WERI-Rb-1 (cell line): Measurements from ENCODE around the gene DCP2.

Experiments
- DNase-seq: peaks from one replicate; pipeline ENCODE4 v3.0.0-alpha.2; 2020
- H3K27ac ChIP-seq: fragments of 250-450 bp; sonication (Bioruptor Pico); 2 replicates; pipeline ENCODE4 v1.5.1; 2020; ENCODE audit warnings: mild to moderate bottlenecking, moderate library complexity
- H3K27me3 ChIP-seq: fragments of 250-450 bp; sonication (Bioruptor Pico); 2 replicates; pipeline ENCODE4 v1.5.1; 2021; ENCODE audit warnings: mild to moderate bottlenecking, low read depth, moderate library complexity; ENCODE audit not compliant: insufficient read depth, severe bottlenecking
- H3K36me3 ChIP-seq: fragments of 250-450 bp; sonication (Bioruptor Pico); 2 replicates; pipeline ENCODE4 v1.5.1; 2020; ENCODE audit warnings: mild to moderate bottlenecking, moderate library complexity
- H3K4me3 ChIP-seq: 2 replicates; pipeline ENCODE4 v1.5.1; 2011; ENCODE audit warnings: low read depth, mild to moderate bottlenecking, control low read depth, low read length
- H3K9me3 ChIP-seq: fragments of 250-450 bp; sonication (Bioruptor Pico); 2 replicates; pipeline ENCODE4 v1.5.1; 2021; ENCODE audit warnings: mild to moderate bottlenecking, moderate library complexity; ENCODE audit not compliant: severe bottlenecking
- TF ChIP-seq, protein P1 (sequence below): IDR thresholded peaks from 2 replicates; pipeline ENCODE4 v1.5.1; 2011; ENCODE audit warnings: low read depth, mild to moderate bottlenecking, control low read depth, inconsistent platforms, low read length

DCP2 gene

GRCh38 chr5:112933651-112934365 lies 42.8 kb upstream of the DCP2 start:
- no peak for DNase-seq
- Histone ChIP-seq H3K9me3 (no peaks in the 10 kb centered on the region), H3K27me3 (no peaks in the 10 kb centered on the region), H3K36me3 (no peaks in the 10 kb centered on the region), H3K4me3 (no peak overlapping the region), H3K27ac (no peak overlapping the region)
- TF ChIP-seq, protein P1, sequence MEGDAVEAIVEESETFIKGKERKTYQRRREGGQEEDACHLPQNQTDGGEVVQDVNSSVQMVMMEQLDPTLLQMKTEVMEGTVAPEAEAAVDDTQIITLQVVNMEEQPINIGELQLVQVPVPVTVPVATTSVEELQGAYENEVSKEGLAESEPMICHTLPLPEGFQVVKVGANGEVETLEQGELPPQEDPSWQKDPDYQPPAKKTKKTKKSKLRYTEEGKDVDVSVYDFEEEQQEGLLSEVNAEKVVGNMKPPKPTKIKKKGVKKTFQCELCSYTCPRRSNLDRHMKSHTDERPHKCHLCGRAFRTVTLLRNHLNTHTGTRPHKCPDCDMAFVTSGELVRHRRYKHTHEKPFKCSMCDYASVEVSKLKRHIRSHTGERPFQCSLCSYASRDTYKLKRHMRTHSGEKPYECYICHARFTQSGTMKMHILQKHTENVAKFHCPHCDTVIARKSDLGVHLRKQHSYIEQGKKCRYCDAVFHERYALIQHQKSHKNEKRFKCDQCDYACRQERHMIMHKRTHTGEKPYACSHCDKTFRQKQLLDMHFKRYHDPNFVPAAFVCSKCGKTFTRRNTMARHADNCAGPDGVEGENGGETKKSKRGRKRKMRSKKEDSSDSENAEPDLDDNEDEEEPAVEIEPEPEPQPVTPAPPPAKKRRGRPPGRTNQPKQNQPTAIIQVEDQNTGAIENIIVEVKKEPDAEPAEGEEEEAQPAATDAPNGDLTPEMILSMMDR = no peak

DNA sequence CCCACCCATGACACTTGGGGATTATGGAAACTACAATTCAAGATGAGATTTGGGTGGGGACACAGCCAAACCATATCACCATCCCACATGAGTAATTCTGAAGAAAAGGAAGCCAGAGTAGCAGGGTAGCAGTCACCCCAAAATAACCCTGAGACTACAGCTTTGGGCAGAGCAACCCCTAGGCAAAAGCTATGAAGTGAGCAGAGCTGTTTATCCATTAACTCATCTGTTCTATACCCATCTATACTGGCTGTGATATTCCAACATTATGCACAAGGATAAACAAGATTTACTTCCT lies 42.3 kb upstream of the DCP2 start:
- Histone ChIP-seq H3K27ac (no peak overlapping the region), H3K9me3 (no peaks in the 10 kb centered on the region), H3K36me3 (no peaks in the 10 kb centered on the region), H3K4me3 (no peak overlapping the region), H3K27me3 (no peaks in the 10 kb centered on the region)
- TF ChIP-seq, protein P1 = no peak
- DNase-seq = no peak

GRCh38 chr5:112935675-112936074 lies 40.9 kb upstream of the DCP2 start:
- H3K27me3 ChIP-seq = no peaks in the 10 kb centered on the region
- H3K4me3 ChIP-seq = no peak overlapping the region
- TF ChIP-seq, protein P1 = no peak
- H3K9me3 ChIP-seq = no peaks in the 10 kb centered on the region
- DNase-seq = no peak
- no peak overlapping the region for H3K27ac ChIP-seq
- no peaks in the 10 kb centered on the region for H3K36me3 ChIP-seq

GRCh38 chr5:112938286-112938685 lies 38.3 kb upstream of the DCP2 start:
- TF ChIP-seq, protein P1 = no peak
- Histone ChIP-seq H3K36me3 (no peaks in the 10 kb centered on the region), H3K27ac (no peak overlapping the region), H3K27me3 (no peaks in the 10 kb centered on the region), H3K4me3 (no peak overlapping the region), H3K9me3 (no peaks in the 10 kb centered on the region)
- DNase-seq = no peak

- no peak overlapping the region for H3K4me3 ChIP-seq
- DNase-seq = no peak
- H3K9me3 ChIP-seq = no peaks in the 10 kb centered on the region
- no peaks in the 10 kb centered on the region for H3K36me3 ChIP-seq
- no peaks in the 10 kb centered on the region for H3K27me3 ChIP-seq
- no peak overlapping the region for H3K27ac ChIP-seq
- TF ChIP-seq, protein P1 = no peak
These were observed 35.9 kb upstream of the DCP2 start for GRCh38 chr5:112940670-112941069.

DNA sequence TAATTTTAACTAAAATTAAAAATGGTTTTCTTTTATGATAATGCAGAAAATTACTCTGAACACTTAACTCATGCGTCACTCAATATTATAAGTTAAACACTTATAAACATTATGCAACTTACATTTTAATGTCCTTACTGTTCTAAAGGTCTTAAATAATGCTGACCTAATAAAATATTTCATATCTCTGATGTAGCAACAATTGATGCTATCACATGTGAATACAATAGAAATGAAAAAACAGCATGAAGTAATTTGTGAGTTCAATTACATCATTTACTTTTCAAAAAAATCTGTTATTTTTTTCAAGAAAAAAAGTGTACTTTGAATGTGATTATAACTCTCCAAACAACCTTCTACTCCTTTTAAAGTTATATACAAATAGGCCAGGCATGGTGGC lies 28.1 kb upstream of the DCP2 start:
- H3K36me3 ChIP-seq = no peaks in the 10 kb centered on the region
- TF ChIP-seq, protein P1 = no peak
- H3K27me3 ChIP-seq = no peaks in the 10 kb centered on the region
- no peak overlapping the region for H3K27ac ChIP-seq
- no peak for DNase-seq
- H3K4me3 ChIP-seq = no peak overlapping the region
- no peaks in the 10 kb centered on the region for H3K9me3 ChIP-seq
